WTC11 (cell line): ENCODE data around the gene EPX. TPM values are rescaled to one million over a fixed set of nuclear protein-coding genes. Genes with fewer than 3 reads are reported as not detected.

ENCODE experiments used
- CDX4 ChIP-seq: fragments of 250-450 bp; sonication (Bioruptor Pico); IDR thresholded peaks from 2 replicates; pipeline ENCODE4 v1.9.0; 2021; ENCODE audit warnings: moderate library complexity, mild to moderate bottlenecking, inconsistent platforms, borderline replicate concordance
- E2F1 ChIP-seq: sonication (generic); formaldehyde crosslinking; IDR thresholded peaks from 2 replicates; pipeline ENCODE4 v1.8.0; 2022; ENCODE audit warnings: mild to moderate bottlenecking, missing genetic modification reagents
- EMX1 ChIP-seq: fragments of 250-450 bp; sonication (Bioruptor Pico); IDR thresholded peaks from 2 replicates; pipeline ENCODE4 v1.8.0; 2021; ENCODE audit warnings: mild to moderate bottlenecking
- ERG ChIP-seq: fragments of 250-450 bp; sonication (Bioruptor Pico); IDR thresholded peaks from 2 replicates; pipeline ENCODE4 v1.8.0; 2021; ENCODE audit warnings: mild to moderate bottlenecking
- FOXK1 ChIP-seq: sonication (generic); formaldehyde crosslinking; IDR thresholded peaks from 2 replicates; pipeline ENCODE4 v1.8.0; 2022; ENCODE audit warnings: mild to moderate bottlenecking, moderate library complexity, missing genetic modification reagents
- FOXP1 ChIP-seq: sonication (generic); formaldehyde crosslinking; IDR thresholded peaks from 2 replicates; pipeline ENCODE4 v1.8.0; 2022; ENCODE audit warnings: missing genetic modification reagents, mild to moderate bottlenecking, moderate library complexity, borderline replicate concordance
- IRF2 ChIP-seq: sonication (generic); formaldehyde crosslinking; IDR thresholded peaks from 2 replicates; pipeline ENCODE4 v1.8.0; 2022; ENCODE audit warnings: low read depth, missing genetic modification reagents, borderline replicate concordance
- MXD4 ChIP-seq: fragments of 250-450 bp; sonication (Bioruptor Pico); IDR thresholded peaks from 2 replicates; pipeline ENCODE4 v1.8.0; 2021; ENCODE audit warnings: mild to moderate bottlenecking, moderate library complexity, borderline replicate concordance
- NFATC4 ChIP-seq: fragments of 250-450 bp; sonication (Bioruptor Pico); IDR thresholded peaks from 2 replicates; pipeline ENCODE4 v1.9.0; 2021; ENCODE audit warnings: mild to moderate bottlenecking
- NFE2L1 ChIP-seq: sonication (generic); formaldehyde crosslinking; IDR thresholded peaks from 2 replicates; pipeline ENCODE4 v1.8.1; 2023; ENCODE audit warnings: missing genetic modification reagents
- NR3C1 ChIP-seq: sonication (generic); formaldehyde crosslinking; conservative IDR thresholded peaks from 2 replicates; pipeline ENCODE4 v1.8.1; 2023; ENCODE audit warnings: low read depth, mild to moderate bottlenecking, missing genetic modification reagents
- OVOL2 ChIP-seq: fragments of 250-450 bp; sonication (Bioruptor Pico); IDR thresholded peaks from 2 replicates; pipeline ENCODE4 v1.9.0; 2021; ENCODE audit warnings: mild to moderate bottlenecking, borderline replicate concordance
- PRRX2 ChIP-seq: fragments of 250-450 bp; sonication (Bioruptor Pico); IDR thresholded peaks from 2 replicates; pipeline ENCODE4 v1.8.0; 2021; ENCODE audit warnings: mild to moderate bottlenecking
- SMAD3 ChIP-seq: sonication (generic); formaldehyde crosslinking; IDR thresholded peaks from 2 replicates; pipeline ENCODE4 v1.8.0; 2022; ENCODE audit warnings: missing genetic modification reagents, mild to moderate bottlenecking, borderline replicate concordance
- SOX15 ChIP-seq: fragments of 250-450 bp; sonication (Bioruptor Pico); IDR thresholded peaks from 2 replicates; pipeline ENCODE4 v1.9.0; 2021; ENCODE audit warnings: mild to moderate bottlenecking
- SP1 ChIP-seq: sonication (generic); formaldehyde crosslinking; conservative IDR thresholded peaks from 2 replicates; pipeline ENCODE4 v1.8.1; 2022; ENCODE audit warnings: missing genetic modification reagents
- TCF7 ChIP-seq: sonication (generic); formaldehyde crosslinking; IDR thresholded peaks from 2 replicates; pipeline ENCODE4 v1.8.0; 2022; ENCODE audit warnings: mild to moderate bottlenecking, low read depth, missing genetic modification reagents, moderate library complexity
- TEAD4 ChIP-seq: sonication (generic); formaldehyde crosslinking; IDR thresholded peaks from 2 replicates; pipeline ENCODE4 v1.8.0; 2022; ENCODE audit warnings: mild to moderate bottlenecking, missing genetic modification reagents
- TP53 ChIP-seq: sonication (generic); formaldehyde crosslinking; IDR thresholded peaks from 2 replicates; pipeline ENCODE4 v1.8.1; 2023; ENCODE audit warnings: mild to moderate bottlenecking, missing genetic modification reagents
- USF1 ChIP-seq: sonication (generic); formaldehyde crosslinking; IDR thresholded peaks from 2 replicates; pipeline ENCODE4 v1.8.0; 2022; ENCODE audit warnings: mild to moderate bottlenecking, missing genetic modification reagents
- ZBTB21 ChIP-seq: sonication (generic); formaldehyde crosslinking; IDR thresholded peaks from 2 replicates; pipeline ENCODE4 v1.8.1; 2023; ENCODE audit warnings: mild to moderate bottlenecking, missing genetic modification reagents, borderline replicate concordance
- ZBTB43 ChIP-seq: sonication (generic); formaldehyde crosslinking; IDR thresholded peaks from 2 replicates; pipeline ENCODE4 v1.8.1; 2023; ENCODE audit warnings: mild to moderate bottlenecking, missing genetic modification reagents
- ZNF121 ChIP-seq: sonication (generic); formaldehyde crosslinking; IDR thresholded peaks from 2 replicates; pipeline ENCODE4 v1.8.0; 2023; ENCODE audit warnings: missing genetic modification reagents
- ZNF232 ChIP-seq: sonication (generic); formaldehyde crosslinking; IDR thresholded peaks from 2 replicates; pipeline ENCODE4 v1.8.0; 2022; ENCODE audit warnings: mild to moderate bottlenecking, missing genetic modification reagents
- total RNA-seq: library from RNA; stranded (reverse); gene quantifications from 3 replicates; pipeline ENCODE4 v1.2.3, GENCODE V29; 2021
- TF ChIP-seq, protein P1 (sequence below): sonication (generic); formaldehyde crosslinking; IDR thresholded peaks from 2 replicates; pipeline ENCODE4 v1.8.0; 2022; ENCODE audit warnings: missing genetic modification reagents
- TF ChIP-seq, protein P2 (sequence below): sonication (generic); formaldehyde crosslinking; IDR thresholded peaks from 2 replicates; pipeline ENCODE4 v1.8.1; 2022; ENCODE audit warnings: low read depth, mild to moderate bottlenecking, moderate library complexity, missing genetic modification reagents, borderline replicate concordance
- TF ChIP-seq, protein P3 (sequence below): sonication (generic); formaldehyde crosslinking; IDR thresholded peaks from 2 replicates; pipeline ENCODE4 v1.8.1; 2022; ENCODE audit warnings: missing genetic modification reagents, borderline replicate concordance

Gene EPX
- total RNA-seq, 1 experiment from 2014 or later: not detected

- TF ChIP-seq, protein P1, sequence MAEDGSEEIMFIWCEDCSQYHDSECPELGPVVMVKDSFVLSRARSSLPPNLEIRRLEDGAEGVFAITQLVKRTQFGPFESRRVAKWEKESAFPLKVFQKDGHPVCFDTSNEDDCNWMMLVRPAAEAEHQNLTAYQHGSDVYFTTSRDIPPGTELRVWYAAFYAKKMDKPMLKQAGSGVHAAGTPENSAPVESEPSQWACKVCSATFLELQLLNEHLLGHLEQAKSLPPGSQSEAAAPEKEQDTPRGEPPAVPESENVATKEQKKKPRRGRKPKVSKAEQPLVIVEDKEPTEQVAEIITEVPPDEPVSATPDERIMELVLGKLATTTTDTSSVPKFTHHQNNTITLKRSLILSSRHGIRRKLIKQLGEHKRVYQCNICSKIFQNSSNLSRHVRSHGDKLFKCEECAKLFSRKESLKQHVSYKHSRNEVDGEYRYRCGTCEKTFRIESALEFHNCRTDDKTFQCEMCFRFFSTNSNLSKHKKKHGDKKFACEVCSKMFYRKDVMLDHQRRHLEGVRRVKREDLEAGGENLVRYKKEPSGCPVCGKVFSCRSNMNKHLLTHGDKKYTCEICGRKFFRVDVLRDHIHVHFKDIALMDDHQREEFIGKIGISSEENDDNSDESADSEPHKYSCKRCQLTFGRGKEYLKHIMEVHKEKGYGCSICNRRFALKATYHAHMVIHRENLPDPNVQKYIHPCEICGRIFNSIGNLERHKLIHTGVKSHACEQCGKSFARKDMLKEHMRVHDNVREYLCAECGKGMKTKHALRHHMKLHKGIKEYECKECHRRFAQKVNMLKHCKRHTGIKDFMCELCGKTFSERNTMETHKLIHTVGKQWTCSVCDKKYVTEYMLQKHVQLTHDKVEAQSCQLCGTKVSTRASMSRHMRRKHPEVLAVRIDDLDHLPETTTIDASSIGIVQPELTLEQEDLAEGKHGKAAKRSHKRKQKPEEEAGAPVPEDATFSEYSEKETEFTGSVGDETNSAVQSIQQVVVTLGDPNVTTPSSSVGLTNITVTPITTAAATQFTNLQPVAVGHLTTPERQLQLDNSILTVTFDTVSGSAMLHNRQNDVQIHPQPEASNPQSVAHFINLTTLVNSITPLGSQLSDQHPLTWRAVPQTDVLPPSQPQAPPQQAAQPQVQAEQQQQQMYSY (CRISPR knock-in tag): no peak
- no peak for TF ChIP-seq EMX1 (CRISPR knock-in tag)
- no peak for TF ChIP-seq ZBTB21 (CRISPR knock-in tag)
- TF ChIP-seq, protein P2, sequence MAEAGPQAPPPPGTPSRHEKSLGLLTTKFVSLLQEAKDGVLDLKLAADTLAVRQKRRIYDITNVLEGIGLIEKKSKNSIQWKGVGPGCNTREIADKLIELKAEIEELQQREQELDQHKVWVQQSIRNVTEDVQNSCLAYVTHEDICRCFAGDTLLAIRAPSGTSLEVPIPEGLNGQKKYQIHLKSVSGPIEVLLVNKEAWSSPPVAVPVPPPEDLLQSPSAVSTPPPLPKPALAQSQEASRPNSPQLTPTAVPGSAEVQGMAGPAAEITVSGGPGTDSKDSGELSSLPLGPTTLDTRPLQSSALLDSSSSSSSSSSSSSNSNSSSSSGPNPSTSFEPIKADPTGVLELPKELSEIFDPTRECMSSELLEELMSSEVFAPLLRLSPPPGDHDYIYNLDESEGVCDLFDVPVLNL: 0 out of 2 replicates have a peak, but pooled peaks have one; percentile 31
- TF ChIP-seq, protein P3, sequence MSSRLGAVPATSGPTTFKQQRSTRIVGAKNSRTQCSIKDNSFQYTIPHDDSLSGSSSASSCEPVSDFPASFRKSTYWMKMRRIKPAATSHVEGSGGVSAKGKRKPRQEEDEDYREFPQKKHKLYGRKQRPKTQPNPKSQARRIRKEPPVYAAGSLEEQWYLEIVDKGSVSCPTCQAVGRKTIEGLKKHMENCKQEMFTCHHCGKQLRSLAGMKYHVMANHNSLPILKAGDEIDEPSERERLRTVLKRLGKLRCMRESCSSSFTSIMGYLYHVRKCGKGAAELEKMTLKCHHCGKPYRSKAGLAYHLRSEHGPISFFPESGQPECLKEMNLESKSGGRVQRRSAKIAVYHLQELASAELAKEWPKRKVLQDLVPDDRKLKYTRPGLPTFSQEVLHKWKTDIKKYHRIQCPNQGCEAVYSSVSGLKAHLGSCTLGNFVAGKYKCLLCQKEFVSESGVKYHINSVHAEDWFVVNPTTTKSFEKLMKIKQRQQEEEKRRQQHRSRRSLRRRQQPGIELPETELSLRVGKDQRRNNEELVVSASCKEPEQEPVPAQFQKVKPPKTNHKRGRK (CRISPR knock-in tag): no peak
- TF ChIP-seq NR3C1 (CRISPR knock-in tag): no peak; the same call in 1 of the 2 replicates
- peak; percentile 27; the same call in 1 of the 2 replicates for TF ChIP-seq FOXK1 (CRISPR knock-in tag)
- no peak for TF ChIP-seq SOX15 (CRISPR knock-in tag)
- TF ChIP-seq TEAD4 (CRISPR knock-in tag): no peak
- TF ChIP-seq IRF2: 0 out of 2 replicates have a peak, but pooled peaks have one; percentile 35
- peak; percentile 55; the same call in 1 of the 2 replicates for TF ChIP-seq E2F1 (CRISPR knock-in tag)
- peak; percentile 47 for TF ChIP-seq SP1 (CRISPR knock-in tag)
- TF ChIP-seq NFE2L1 (CRISPR knock-in tag): peak; percentile 36; the same call in 1 of the 2 replicates
- TF ChIP-seq ERG (CRISPR knock-in tag): 0 out of 2 replicates have a peak, but pooled peaks have one; percentile 11
- TF ChIP-seq USF1 (CRISPR knock-in tag): peak; percentile 78
- TF ChIP-seq ZNF232: no peak; the same call in 1 of the 2 replicates
- TF ChIP-seq PRRX2: no peak
- no peak for TF ChIP-seq CDX4 (CRISPR knock-in tag)
- no peak for TF ChIP-seq TCF7 (CRISPR knock-in tag)
- no peak for TF ChIP-seq MXD4 (CRISPR knock-in tag)
- TF ChIP-seq NFATC4: no peak
- TF ChIP-seq SMAD3 (CRISPR knock-in tag): no peak
- TF ChIP-seq FOXP1 (CRISPR knock-in tag): peak; percentile 78
- peak; percentile 75; the same call in 1 of the 2 replicates for TF ChIP-seq ZBTB43 (CRISPR knock-in tag)
- no peak for TF ChIP-seq TP53 (CRISPR knock-in tag)
- TF ChIP-seq OVOL2 (CRISPR knock-in tag): no peak
- no peak for TF ChIP-seq ZNF121 (CRISPR knock-in tag)
Observed at GRCh38 chr17:58156839-58157803, 35.4 kb upstream of the EPX start (continued).
